ENCODE data around the gene CDC42EP1.
A peak's percentile ranks its signal among the peaks of the same experiment; 100 is the strongest.
"Not testable (repeated sequence)": the region's sequence is repeated elsewhere in the genome, so short reads cannot be mapped to it uniquely, and the experiment has no call there.

CDC42EP1 gene

GRCh38 chr22:37588546-37589215 lies 28.4 kb downstream of the CDC42EP1 start:
- no peak for DNase-seq

DNA sequence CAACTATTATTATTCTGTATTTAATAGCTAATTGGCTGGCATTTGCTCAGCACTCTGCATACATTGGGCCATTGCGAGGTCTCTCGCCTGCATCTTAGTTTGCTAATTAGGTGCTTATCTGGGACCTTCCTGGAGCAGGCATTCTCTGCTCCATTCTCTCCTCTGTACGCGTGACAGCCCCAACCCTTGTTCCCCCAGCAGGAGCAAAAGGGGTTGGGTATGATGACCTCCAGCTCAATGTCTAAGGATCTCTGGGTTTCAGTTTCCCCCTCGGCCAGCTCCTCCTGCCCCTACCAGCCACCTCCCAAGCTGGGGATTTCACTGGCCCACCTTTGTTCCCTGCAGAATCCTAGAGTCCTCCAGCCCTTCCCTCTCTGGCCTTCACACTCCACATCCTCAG lies 29.4 kb downstream of the CDC42EP1 start:
- no peak for DNase-seq

DNA sequence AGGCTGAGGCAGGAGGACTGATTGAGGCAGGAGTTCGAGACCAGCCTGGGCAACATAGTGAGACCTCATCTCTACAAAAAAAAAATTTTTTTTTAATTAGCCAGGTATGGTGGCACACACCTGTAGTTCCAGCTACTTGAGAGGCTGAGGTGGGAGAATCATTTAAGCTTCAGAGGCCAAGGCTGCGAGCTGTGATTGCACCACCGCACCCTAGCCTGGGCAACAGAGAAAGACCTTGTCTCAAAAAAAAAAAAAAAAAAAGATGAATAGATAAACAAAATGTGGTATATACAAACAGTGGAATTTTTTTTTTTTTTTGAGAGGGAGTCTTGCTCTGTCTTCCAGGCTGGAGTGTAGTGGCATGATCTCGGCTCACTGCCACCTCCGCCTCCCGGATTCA lies 30.8 kb downstream of the CDC42EP1 start:
- DNase-seq, result not testable (repeated sequence)

DNA sequence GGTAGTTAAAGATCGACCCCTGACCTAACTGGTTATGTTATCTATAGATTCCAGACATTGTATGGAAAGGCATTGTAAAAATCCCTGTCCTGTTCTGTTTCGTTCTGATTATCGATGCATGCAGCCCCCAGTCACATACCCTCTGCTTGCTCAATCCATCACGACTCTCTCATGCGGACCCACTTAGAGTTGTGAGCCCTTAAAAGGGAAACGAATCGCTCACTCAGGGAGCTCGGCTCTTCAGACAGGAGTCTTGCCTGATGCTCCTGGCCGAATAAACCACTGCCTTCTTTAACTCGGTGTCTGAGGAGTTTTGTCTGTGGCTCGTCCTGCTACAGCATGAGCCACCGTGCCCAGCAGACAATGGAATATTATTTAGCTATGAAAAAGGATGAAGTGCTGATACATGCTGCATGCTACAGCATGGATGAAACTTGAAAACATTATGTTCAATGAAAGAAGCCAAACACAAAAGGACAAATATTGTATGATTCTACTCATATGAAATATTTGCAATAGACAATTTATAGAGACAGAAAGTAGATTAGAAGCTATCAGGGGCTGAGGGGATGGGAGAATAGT lies 31.6 kb downstream of the CDC42EP1 start:
- DNase-seq, result no peak

DNA sequence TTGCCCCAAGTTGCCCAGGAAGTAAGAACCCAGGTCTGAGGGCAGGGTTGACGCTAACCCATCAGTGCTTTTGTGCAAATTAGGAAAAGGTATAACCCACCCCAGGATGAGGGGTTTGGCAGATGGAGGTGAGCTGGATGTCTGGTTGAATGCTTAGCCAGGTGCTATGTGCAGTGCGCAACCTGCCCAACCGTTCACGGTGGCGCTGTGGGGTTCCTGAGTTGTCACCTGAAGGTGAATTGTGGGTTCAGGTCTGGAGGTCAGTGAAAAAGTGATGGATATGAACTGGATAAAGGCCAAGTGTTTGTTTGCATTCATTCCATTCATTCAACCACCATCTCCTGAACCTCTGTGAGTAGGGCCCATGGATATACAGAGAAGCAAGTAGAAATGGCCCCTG lies 34.0 kb downstream of the CDC42EP1 start:
- DNase-seq, result no peak

GRCh38 chr22:37599153-37599552 lies 38.9 kb downstream of the CDC42EP1 start:
- DNase-seq, result no peak

DNA sequence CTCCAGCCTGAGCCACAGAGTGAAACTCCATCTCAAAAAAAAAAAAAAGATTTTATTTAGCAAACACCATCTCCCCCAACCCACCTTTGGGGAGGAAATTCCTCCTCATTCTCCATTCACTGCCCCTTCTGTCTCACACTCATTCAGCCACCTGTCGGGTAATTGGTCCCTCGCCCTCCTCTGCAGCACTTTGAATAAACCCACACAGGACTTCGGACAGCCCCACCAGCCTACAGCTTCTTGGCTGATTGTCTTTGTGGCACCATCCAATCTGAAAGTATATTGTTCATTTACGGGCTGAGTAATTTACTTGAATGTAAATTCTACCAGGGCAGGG lies 40.9 kb downstream of the CDC42EP1 start:
- no peak for DNase-seq

- DNase-seq, result no peak
Measured at GRCh38 chr22:37601540-37602442, 41.5 kb downstream of the CDC42EP1 start.

GRCh38 chr22:37602546-37603277 lies 42.4 kb downstream of the CDC42EP1 start:
- DNase-seq, result not testable (repeated sequence)

- DNase-seq, result no peak
Measured at GRCh38 chr22:37604074-37604473, 43.8 kb downstream of the CDC42EP1 start.

DNA sequence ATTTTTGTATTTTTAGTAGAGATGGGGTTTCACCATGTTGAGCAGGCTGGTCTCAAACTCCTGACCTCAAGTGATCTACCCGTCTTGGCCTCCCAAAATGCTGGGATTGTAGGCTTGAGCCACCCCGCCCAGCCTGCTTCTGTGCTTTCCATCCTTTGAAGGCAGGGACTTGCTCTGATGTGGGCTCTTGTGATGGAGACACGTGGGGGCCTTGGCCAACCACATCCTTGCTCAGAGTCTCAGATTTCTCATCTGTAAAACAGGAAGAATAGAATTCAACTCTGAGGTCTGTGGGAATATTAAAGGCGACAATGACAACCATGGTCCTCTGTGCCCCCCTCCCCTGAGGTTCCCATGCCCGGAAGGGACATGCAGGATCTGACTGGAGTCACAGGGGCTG lies 44.6 kb downstream of the CDC42EP1 start:
- DNase-seq, result peak; percentile 47

GRCh38 chr22:37607010-37607934 lies 47.0 kb downstream of the CDC42EP1 start:
- peak; percentile 88 for DNase-seq

GRCh38 chr22:37607935-37608476 lies 47.7 kb downstream of the CDC42EP1 start:
- no peak for DNase-seq

GRCh38 chr22:37608477-37609239 lies 48.4 kb downstream of the CDC42EP1 start, which contains the start of gene GGA1:
Gene GGA1, plus strand, starts transcription at chr22:37608834. Its CDS starts 27 bp downstream, at chr22:37608861.
- DNase-seq, result peak; percentile 99

GRCh38 chr22:37609240-37610152 lies 49.2 kb downstream of the CDC42EP1 start:
- DNase-seq, result no peak

GRCh38 chr22:37610153-37610475 lies 49.8 kb downstream of the CDC42EP1 start:
- DNase-seq, result not testable (repeated sequence)

GRCh38 chr22:37610480-37611129 lies 50.3 kb downstream of the CDC42EP1 start:
- DNase-seq, result peak; percentile 76

- DNase-seq, result no peak
Measured at GRCh38 chr22:37611207-37611606, 50.9 kb downstream of the CDC42EP1 start.

Measured in CD4-positive, alpha-beta T cell treated with Interleukin-15 for 1 hour (primary cell).